ENCODE data around the gene DSTN.
A peak's percentile ranks its signal among the peaks of the same experiment; 100 is the strongest.

The DSTN gene

GRCh38 chr20:17631576-17632319, 61.9 kb downstream of the DSTN start:
- DNase-seq (ENCODE audit: low read depth), result no peak
- no peak for TF ChIP-seq CTCF (IDR thresholded peaks at IDR 0.05; ENCODE audit: low read length, missing control alignments)
- no peak overlapping the region for H3K4me3 ChIP-seq (replicated peaks; ENCODE audit: low read depth, low read length)

- H3K4me3 ChIP-seq (replicated peaks; ENCODE audit: low read depth, low read length), result no peak overlapping the region
- no peak for TF ChIP-seq CTCF (IDR thresholded peaks at IDR 0.05; ENCODE audit: low read length, missing control alignments)
- no peak for DNase-seq (ENCODE audit: low read depth)
Observed at GRCh38 chr20:17633221-17633849, 63.5 kb downstream of the DSTN start.

- no peak for TF ChIP-seq CTCF (IDR thresholded peaks at IDR 0.05; ENCODE audit: low read length, missing control alignments)
- no peak for DNase-seq (ENCODE audit: low read depth)
- H3K4me3 ChIP-seq (replicated peaks; ENCODE audit: low read depth, low read length), result no peak overlapping the region
Observed at GRCh38 chr20:17633850-17634500, 64.1 kb downstream of the DSTN start.

- TF ChIP-seq CTCF (IDR thresholded peaks at IDR 0.05; ENCODE audit: low read length, missing control alignments), result no peak
- no peak overlapping the region for H3K4me3 ChIP-seq (replicated peaks; ENCODE audit: low read depth, low read length)
- DNase-seq (ENCODE audit: low read depth), result peak; percentile 39
Observed at GRCh38 chr20:17634661-17635331, 64.9 kb downstream of the DSTN start.

GRCh38 chr20:17635332-17636244, 65.7 kb downstream of the DSTN start:
- no peak for TF ChIP-seq CTCF (IDR thresholded peaks at IDR 0.05; ENCODE audit: low read length, missing control alignments)
- DNase-seq (ENCODE audit: low read depth), result no peak
- H3K4me3 ChIP-seq (replicated peaks; ENCODE audit: low read depth, low read length), result no peak overlapping the region
